ENCODE results near the gene GUCA1A. TPM values are rescaled to one million over a fixed set of nuclear protein-coding genes. Genes with fewer than 3 reads are reported as not detected.

Gene GUCA1A
- total RNA-seq, 1 experiment from 2014 or later = not detected

- intact Hi-C loops (cut with micrococcal nuclease; ENCODE audit: unreplicated experiment) = no loop called here
- H3K36me3 Mint-ChIP-seq (ENCODE audit: insufficient read depth, unreplicated experiment) = peaks cover 74% of the 10 kb centered on the region
- peaks cover 67% of the 10 kb centered on the region for H3K4me1 Mint-ChIP-seq (ENCODE audit: low read depth, unreplicated experiment)
- no peaks in the 10 kb centered on the region for H3K27me3 Mint-ChIP-seq (ENCODE audit: unreplicated experiment)
- no peaks in the 10 kb centered on the region for H3K9me3 Mint-ChIP-seq (ENCODE audit: low read depth, unreplicated experiment)
- TF ChIP-seq CTCF (IDR thresholded peaks at IDR 0.05; ENCODE audit: unreplicated experiment) = no peak
- H3K4me3 Mint-ChIP-seq (ENCODE audit: low read depth, unreplicated experiment) = peak overlapping the region; percentile 74
- CTCF ChIA-PET = interaction anchor here (2.5 kb wide), 1 partner anchor 22 kb away, joined by 8 read pairs; no protein-coding TSS in a partner anchor
- no peak for DNase-seq
- BruUV-seq (replicated peaks) = no TSS peak
- peak overlapping the region; percentile 89 for H3K27ac Mint-ChIP-seq (ENCODE audit: unreplicated experiment)
Measured at GRCh38 chr6:42140756-42141602, 32.2 kb upstream of the GUCA1A start.

- Mint-ChIP-seq H3K4me1 (ENCODE audit: low read depth, unreplicated experiment) (peaks cover 60% of the 10 kb centered on the region), H3K27me3 (ENCODE audit: unreplicated experiment) (no peaks in the 10 kb centered on the region), H3K4me3 (ENCODE audit: low read depth, unreplicated experiment) (peak overlapping the region; percentile 74), H3K27ac (ENCODE audit: unreplicated experiment) (peak overlapping the region; percentile 89), H3K36me3 (ENCODE audit: insufficient read depth, unreplicated experiment) (peaks cover 68% of the 10 kb centered on the region), H3K9me3 (ENCODE audit: low read depth, unreplicated experiment) (no peaks in the 10 kb centered on the region)
- intact Hi-C loops (cut with micrococcal nuclease; ENCODE audit: unreplicated experiment) = no loop called here
- no peak for TF ChIP-seq CTCF (IDR thresholded peaks at IDR 0.05; ENCODE audit: unreplicated experiment)
- CTCF ChIA-PET = interaction anchor here (2.5 kb wide), 1 partner anchor 23 kb away, joined by 8 read pairs; no protein-coding TSS in a partner anchor
- no peak for DNase-seq
- no TSS peak for BruUV-seq (replicated peaks)
Measured at GRCh38 chr6:42141603-42142117, 31.5 kb upstream of the GUCA1A start.

- Mint-ChIP-seq H3K27me3 (ENCODE audit: unreplicated experiment) (no peaks in the 10 kb centered on the region), H3K4me3 (ENCODE audit: low read depth, unreplicated experiment) (peak within 1 kb of the TSS; percentile 74), H3K27ac (ENCODE audit: unreplicated experiment) (peak within 1 kb of the TSS; percentile 89), H3K9me3 (ENCODE audit: low read depth, unreplicated experiment) (no peaks in the 10 kb centered on the region), H3K36me3 (ENCODE audit: insufficient read depth, unreplicated experiment) (peaks cover 62% of the 10 kb centered on the region), H3K4me1 (ENCODE audit: low read depth, unreplicated experiment) (peaks cover 54% of the 10 kb centered on the region)
- no peak for TF ChIP-seq CTCF (IDR thresholded peaks at IDR 0.05; ENCODE audit: unreplicated experiment)
- CTCF ChIA-PET = interaction anchor here (0.5 to 2.2 kb wide), 14 partner anchors 9 to 707 kb away, joined by 3 to 8 read pairs (median 4); partner anchors contain the start of gene TAF8
- BruUV-seq (replicated peaks) = no TSS peak
- peak; percentile 97 for DNase-seq
- intact Hi-C loops (cut with micrococcal nuclease; ENCODE audit: unreplicated experiment) = no loop called here
Measured at GRCh38 chr6:42142118-42142835, 30.9 kb upstream of the GUCA1A start, which contains the start of gene C6orf132. Gene C6orf132 (minus strand): TSS chr6:42142620. CDS start chr6:42142444, 176 bp downstream.

GRCh38 chr6:42147138-42147562, 26.0 kb upstream of the GUCA1A start:
- Mint-ChIP-seq H3K36me3 (ENCODE audit: insufficient read depth, unreplicated experiment) (peaks cover 19% of the 10 kb centered on the region), H3K27me3 (ENCODE audit: unreplicated experiment) (no peaks in the 10 kb centered on the region), H3K9me3 (ENCODE audit: low read depth, unreplicated experiment) (no peaks in the 10 kb centered on the region), H3K4me1 (ENCODE audit: low read depth, unreplicated experiment) (peaks cover 26% of the 10 kb centered on the region), H3K4me3 (ENCODE audit: low read depth, unreplicated experiment) (no peak overlapping the region), H3K27ac (ENCODE audit: unreplicated experiment) (no peak overlapping the region)
- TF ChIP-seq CTCF (IDR thresholded peaks at IDR 0.05; ENCODE audit: unreplicated experiment) = no peak
- intact Hi-C loops (cut with micrococcal nuclease; ENCODE audit: unreplicated experiment) = no loop called here
- DNase-seq = no peak
- BruUV-seq (replicated peaks) = no TSS peak
- CTCF ChIA-PET = interaction anchor here (1.1 kb wide), 1 partner anchor 25 kb away, joined by 3 read pairs; no protein-coding TSS in a partner anchor

All from Calu3 (cell line).